Glomerular visceral epithelial cell (primary cell): ENCODE measurements around the gene DOCK8.
"Not testable (repeated sequence)": the region's sequence is repeated elsewhere in the genome, so short reads cannot be mapped to it uniquely, and the experiment has no call there.

ENCODE experiments used
- DNase-seq: peaks from one replicate; pipeline ENCODE4 v3.0.0-alpha.2; 2016; ENCODE audit errors: extremely low spot score

The DOCK8 gene

DNA sequence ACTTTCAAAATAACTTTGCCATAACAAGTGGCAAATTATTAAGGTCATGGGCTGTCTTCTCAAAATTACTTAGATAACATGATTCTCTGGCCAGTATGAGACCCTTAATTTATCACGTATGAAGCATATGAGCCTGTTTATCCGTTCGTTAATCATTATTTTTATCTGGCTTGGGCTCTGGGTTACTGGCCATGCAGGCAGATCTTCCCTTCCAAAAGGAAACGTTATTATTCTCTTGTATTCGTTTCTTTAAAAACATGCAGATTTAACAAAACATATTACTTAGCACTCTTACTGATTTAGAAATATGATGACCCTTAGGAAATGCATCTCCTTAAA is 148.6 kb downstream of the DOCK8 start:
- no peak for DNase-seq

- no peak for DNase-seq
Observed at GRCh38 chr9:365436-365835, 150.8 kb downstream of the DOCK8 start.

DNA sequence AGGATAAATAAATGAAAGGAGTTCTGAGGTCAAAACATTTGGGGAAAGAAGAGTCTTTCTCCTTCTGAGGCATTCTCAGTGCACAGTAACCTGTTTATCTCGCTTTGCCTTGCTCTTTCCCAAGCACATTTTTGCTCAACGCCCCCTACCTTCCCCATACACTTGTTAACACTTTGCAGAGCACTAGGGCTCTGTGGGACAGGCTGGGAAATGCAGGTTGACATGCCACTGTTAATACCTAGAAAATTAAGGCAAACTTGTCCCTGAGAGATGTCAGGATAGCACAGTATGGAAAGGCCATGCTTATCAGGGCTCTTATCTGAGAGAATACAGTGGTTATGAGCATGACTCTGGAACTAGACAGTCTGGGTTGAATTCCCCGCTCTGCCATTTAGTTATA is 152.0 kb downstream of the DOCK8 start:
- DNase-seq: no peak

- no peak for DNase-seq
Observed at GRCh38 chr9:370086-370485, 155.4 kb downstream of the DOCK8 start.

DNA sequence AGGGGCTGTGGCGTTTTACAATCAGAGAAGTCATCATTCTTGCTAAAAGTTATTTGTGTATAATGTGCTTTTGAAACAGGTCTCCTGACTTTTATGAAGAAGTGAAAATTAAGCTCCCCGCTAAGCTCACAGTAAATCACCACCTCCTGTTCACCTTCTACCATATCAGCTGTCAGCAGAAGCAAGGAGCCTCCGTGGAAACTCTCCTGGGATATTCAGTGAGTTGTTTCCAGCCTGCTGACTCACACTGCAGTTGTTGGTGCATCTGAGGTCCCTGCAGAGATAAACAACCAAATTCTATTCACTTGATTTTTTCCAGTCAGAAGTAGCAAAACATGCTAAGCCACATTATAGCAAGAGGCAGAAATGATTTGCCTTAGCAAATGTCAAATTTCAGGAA is 156.7 kb downstream of the DOCK8 start:
- no peak for DNase-seq

- no peak for DNase-seq
Observed at GRCh38 chr9:372128-372527, 157.5 kb downstream of the DOCK8 start.

- DNase-seq: no peak
Observed at GRCh38 chr9:373759-374206, 159.1 kb downstream of the DOCK8 start.

GRCh38 chr9:374736-375135 is 160.1 kb downstream of the DOCK8 start:
- DNase-seq: no peak

- DNase-seq: no peak
Observed at GRCh38 chr9:376115-376514, 161.4 kb downstream of the DOCK8 start.

DNA sequence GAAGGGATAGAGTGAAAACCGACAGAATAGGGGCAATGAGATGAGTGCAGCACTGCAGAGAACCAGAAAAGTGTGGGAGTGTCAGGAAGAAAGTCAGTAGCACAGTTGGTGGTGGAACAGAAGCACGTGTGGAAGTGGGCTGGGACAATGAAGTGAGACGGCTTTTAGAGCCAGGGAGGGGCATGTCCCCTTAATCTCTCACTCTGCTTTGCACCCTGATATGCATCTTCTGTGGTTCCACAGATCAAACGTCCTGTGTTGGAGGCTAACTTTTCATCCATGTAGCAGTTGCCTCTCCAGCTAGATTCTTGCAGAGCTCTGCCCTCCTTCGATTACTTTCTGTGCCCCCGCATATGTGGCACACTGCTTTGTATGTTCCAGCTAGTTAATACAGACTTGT is 163.6 kb downstream of the DOCK8 start:
- no peak for DNase-seq

- DNase-seq: no peak
Observed at GRCh38 chr9:382383-382782, 167.7 kb downstream of the DOCK8 start.

DNA sequence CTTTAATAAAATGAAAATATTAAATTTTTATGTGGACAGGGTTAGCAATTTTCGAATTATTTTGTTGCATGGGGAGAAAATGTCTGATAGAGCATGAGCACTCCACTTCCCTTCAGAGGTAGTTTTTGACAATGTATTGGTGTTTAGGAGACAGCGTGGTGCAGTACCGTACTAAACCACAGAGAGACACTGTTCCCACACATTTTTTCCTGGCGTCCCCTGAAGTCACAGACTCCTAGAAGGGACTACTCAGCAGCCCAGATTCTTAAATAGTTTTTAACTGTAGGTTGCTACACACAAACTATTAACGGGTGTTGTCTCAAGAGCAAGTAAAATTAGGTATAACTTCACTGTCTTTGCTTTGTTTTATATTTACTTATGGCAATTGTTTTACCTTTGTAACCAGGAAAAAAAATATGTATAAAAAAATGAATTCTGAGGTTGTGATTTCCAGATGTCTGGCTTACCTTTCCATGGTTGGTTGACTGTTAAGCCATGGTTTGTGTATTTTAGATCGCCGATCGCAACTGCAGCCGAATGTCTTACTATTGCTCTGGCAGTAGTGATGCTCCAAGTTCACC is 171.2 kb downstream of the DOCK8 start:
- DNase-seq: peak; percentile 70

GRCh38 chr9:389159-389558 is 174.5 kb downstream of the DOCK8 start:
- DNase-seq: no peak

GRCh38 chr9:389758-390157 is 175.1 kb downstream of the DOCK8 start:
- DNase-seq: no peak

DNA sequence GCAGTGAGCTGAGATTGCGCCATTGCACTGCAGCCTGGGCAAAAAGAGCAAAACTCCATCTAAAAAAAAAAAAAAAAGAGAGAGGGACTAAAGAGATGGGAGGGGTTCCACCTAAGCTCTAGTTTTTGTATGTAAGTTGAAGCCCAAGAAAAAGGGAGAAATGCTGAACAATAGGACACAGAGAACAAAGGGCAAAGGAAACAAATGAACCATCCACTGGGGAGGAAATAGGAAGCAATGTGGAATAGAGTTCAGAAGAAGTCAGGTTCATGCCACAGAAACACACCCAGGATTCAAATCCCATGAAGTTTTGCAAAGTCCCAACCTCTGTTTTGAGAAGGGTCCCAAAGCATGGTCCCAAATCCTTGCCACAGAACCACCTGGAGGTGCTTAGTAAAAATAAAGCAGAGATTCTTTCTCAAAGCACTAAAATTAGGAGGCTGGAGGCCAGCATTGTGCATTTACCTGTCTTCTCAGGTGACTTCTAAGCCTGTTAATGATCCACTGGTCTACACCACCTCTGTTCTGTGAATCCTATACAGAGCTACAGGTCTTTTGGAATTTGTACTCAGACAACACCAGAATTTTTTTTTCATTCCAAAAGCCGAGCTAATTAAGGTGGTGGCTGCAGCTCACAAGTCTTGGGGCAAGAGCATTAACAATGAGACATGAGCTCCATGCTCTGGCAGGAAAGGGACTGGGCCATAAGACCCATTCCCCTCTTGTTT is 177.6 kb downstream of the DOCK8 start:
- no peak for DNase-seq

DNA sequence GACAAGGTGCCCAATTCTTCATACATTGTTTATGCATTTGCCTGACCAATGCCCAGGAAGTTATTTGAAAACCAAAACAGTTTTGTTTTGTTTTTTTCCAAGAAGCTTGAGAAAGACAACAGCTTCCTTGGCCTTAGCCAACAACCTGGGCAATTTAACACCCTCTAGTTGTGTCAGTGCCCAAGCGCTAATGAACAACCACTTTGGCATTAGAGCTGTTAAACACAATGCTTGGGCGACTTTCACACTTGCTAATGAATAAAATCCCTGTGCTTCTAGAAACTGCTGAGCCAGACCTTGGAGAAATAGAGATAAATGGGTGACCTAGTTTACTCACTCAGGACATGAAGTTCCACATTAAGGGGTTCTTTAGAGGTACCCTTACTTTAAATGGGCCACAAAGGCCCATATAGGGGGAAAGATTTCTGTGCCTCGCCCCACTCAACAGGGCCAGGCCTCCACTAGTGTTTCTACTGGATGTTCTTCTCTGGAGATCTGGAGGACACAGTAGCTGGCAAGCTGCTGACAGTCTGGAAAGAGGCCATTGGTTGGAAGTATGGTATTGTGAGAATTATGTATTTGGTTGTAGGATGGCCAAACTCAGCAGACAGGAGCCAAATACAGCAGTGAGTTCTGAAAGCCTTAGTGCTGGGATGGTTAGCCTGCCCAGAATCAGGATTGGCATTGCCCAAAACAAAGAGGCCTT is 179.8 kb downstream of the DOCK8 start:
- no peak for DNase-seq

- no peak for DNase-seq
Observed at GRCh38 chr9:396396-396795, 181.7 kb downstream of the DOCK8 start.

DNA sequence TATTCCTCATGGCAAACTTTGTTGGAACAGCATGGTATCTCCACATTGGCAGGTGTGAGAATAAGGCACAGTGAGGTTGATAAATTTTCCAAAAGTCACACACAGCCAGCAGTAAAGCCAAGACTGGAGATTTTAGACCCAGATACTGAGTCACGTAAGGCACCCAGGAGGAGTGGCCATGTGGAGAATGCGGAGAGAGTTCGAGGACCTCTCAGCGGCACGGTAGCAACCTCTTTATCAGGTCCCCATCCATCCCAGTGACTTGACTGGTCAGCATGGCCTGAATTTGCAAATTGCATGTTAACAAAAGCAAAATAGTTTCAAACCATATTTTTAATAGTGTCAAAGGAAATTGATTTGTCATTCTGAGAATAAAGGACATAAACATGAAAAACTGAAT is 183.4 kb downstream of the DOCK8 start:
- DNase-seq: no peak

DNA sequence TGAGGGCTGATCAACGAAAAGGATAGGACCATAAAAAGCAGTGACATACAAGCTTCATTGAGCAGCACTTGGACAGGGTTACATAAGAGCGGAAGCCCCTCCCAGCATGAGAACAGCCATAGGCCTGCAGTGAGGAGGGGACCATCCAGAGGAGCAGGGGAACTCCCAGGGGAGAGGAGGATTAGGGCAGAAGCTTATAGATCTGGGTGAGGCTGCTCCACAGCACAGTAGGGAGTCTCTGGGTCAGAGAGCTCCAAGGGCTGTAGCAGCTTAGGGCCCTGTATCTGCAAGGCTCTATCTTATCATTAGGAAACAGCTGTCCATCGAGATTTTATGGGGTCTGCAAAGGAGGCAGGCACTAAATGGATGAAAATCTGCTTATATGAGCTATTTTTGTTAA is 186.6 kb downstream of the DOCK8 start:
- DNase-seq: no peak

- DNase-seq: no peak
Observed at GRCh38 chr9:404234-404633, 189.6 kb downstream of the DOCK8 start.

- no peak for DNase-seq
Observed at GRCh38 chr9:405341-405740, 190.7 kb downstream of the DOCK8 start.

DNA sequence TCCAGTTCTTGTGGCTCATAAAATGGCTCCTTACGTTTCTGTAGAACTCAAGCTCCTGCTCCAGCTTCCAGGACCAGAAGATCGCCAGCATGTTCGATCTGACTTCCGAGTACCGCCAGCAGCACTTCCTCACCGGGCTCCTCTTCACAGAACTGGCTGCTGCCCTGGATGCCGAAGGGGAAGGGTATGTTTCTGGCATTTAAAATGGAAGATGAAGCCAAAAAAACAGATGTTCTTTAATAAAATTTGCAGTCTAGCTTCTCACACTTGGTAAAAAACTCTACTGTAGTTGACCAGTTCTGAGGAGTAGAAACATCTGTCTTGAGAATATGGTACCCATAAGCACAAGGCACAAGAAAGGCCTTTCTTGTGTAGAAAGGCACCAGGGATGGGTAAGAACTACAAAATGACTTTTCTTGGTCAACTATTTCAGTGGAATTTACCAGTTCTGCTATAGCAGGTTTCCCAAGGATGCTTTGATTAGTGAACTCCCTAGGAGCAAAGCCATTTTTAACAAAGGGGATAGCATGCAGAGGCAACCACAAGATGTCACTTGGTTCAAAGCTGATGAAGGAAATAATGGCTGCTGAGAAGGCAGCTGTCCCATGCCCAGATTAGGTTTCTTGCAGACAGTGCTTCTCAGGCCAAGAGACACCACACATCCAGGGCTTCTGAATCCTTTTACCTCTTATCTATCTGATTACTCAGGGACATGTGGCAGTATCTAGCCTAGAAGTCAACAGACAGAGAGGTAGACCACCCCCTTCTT is 192.4 kb downstream of the DOCK8 start:
- DNase-seq: peak; percentile 5

- DNase-seq: not testable (repeated sequence)
Observed at GRCh38 chr9:409655-410054, 195.0 kb downstream of the DOCK8 start.
